Thyroid gland (tissue), 4 donors: ENCODE measurements around the gene SPATA13. TPM values are rescaled to one million over a fixed set of nuclear protein-coding genes. Genes with fewer than 3 reads are reported as not detected.

Experiments used
- DNase-seq, 2 donors: peaks; one replicate each; pipeline ENCODE4 v3.0.0-alpha.2; 2019
- H3K27ac ChIP-seq, 3 donors: fragments of 200-600 bp; sonication (generic); 1 replicate in 2 of 3; 2 replicates in 1 of 3; pipeline ENCODE4 v1.5.1; 2016 to 2019; ENCODE audit warnings: mild to moderate bottlenecking in 1 of 3, moderate library complexity in 1 of 3
- H3K27me3 ChIP-seq: fragments of 200-600 bp; sonication (generic); one replicate; pipeline ENCODE4 v1.5.1; 2019
- H3K36me3 ChIP-seq, 2 donors: fragments of 200-600 bp; sonication (generic); one replicate each; pipeline ENCODE4 v1.5.1; 2016 to 2019
- H3K4me1 ChIP-seq, 2 donors: fragments of 200-600 bp; sonication (generic); one replicate each; pipeline ENCODE4 v1.5.1; 2017 to 2019
- H3K4me3 ChIP-seq, 3 donors: fragments of 200-600 bp; sonication (generic); replicated peaks in 1 of 3; 1 replicate in 2 of 3; 2 replicates in 1 of 3; pipeline ENCODE4 v1.5.1; 2016; ENCODE audit warnings: mild to moderate bottlenecking in 1 of 3
- H3K9me3 ChIP-seq: fragments of 200-600 bp; sonication (generic); one replicate; pipeline ENCODE4 v1.5.1; 2017
- POLR2A ChIP-seq, 2 donors: fragments of 450-650 bp; IDR thresholded peaks; one replicate each; pipeline ENCODE4 v1.6.1; 2017; ENCODE audit warnings: antibody characterized with exemption in 2 of 2, mild to moderate bottlenecking in 2 of 2, moderate library complexity in 1 of 2
- WGBS, 2 donors: methylation state at CpG; one replicate each; pipeline ENCODE4 v1.1.5; 2017; 5-methylcytosine and 5-hydroxymethylcytosine counted together
- intact Hi-C: fragments of 100-400 bp; cut with DNase I; formaldehyde crosslinking; loops from one replicate; pipeline ENCODE4 v1.15.1; 2023
- total RNA-seq, 4 donors: library from RNA; depleted of rRNA; stranded (reverse); fragments of >200 nt; gene quantifications; one replicate each; pipeline ENCODE4 v1.2.3, GENCODE V29; 2016
- TF ChIP-seq, protein P1 (sequence below), 6 experiments: fragments of 200-600 bp in 3 of 6; fragments of 450-650 bp in 3 of 6; sonication (generic) in 3 of 6; IDR thresholded peaks; one replicate each; pipeline ENCODE4 v1.5.1; 2016 to 2019; ENCODE audit warnings: antibody characterized with exemption in 6 of 6, mild to moderate bottlenecking in 2 of 6, inconsistent platforms in 1 of 6, moderate library complexity in 1 of 6

SPATA13 gene
- total RNA-seq, result 10 to 100 TPM; 43.2 to 95.4 (median 51.1) TPM

- peak; percentile 77 to 92 for TF ChIP-seq POLR2A (IDR thresholded peaks at IDR 0.05)
- TF ChIP-seq, protein P1, sequence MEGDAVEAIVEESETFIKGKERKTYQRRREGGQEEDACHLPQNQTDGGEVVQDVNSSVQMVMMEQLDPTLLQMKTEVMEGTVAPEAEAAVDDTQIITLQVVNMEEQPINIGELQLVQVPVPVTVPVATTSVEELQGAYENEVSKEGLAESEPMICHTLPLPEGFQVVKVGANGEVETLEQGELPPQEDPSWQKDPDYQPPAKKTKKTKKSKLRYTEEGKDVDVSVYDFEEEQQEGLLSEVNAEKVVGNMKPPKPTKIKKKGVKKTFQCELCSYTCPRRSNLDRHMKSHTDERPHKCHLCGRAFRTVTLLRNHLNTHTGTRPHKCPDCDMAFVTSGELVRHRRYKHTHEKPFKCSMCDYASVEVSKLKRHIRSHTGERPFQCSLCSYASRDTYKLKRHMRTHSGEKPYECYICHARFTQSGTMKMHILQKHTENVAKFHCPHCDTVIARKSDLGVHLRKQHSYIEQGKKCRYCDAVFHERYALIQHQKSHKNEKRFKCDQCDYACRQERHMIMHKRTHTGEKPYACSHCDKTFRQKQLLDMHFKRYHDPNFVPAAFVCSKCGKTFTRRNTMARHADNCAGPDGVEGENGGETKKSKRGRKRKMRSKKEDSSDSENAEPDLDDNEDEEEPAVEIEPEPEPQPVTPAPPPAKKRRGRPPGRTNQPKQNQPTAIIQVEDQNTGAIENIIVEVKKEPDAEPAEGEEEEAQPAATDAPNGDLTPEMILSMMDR (IDR thresholded peaks at IDR 0.05), result no peak
- Histone ChIP-seq H3K4me1 (peaks cover 11 to 31% of the 10 kb centered on the region in 2 donors), H3K9me3 (no peaks in the 10 kb centered on the region), H3K27ac (peak within 1 kb of the TSS; percentile 73 to 92 (median 86)), H3K4me3 (peak within 1 kb of the TSS; percentile 81 to 91 (median 81)), H3K27me3 (no peaks in the 10 kb centered on the region), H3K36me3 (no peaks in the 10 kb centered on the region)
- 1 to 3% methylated on average over 10 to 22 of the region's 50 CpGs for WGBS, 2 donors
- peak; percentile 97 for DNase-seq
- intact Hi-C loops, result loop anchor here (5.0 kb wide), 1 partner anchor 47 kb away; no protein-coding TSS in a partner anchor
Observed at GRCh38 chr13:24160458-24161009, at the start of gene SPATA13. TSS of gene SPATA13 (plus strand) at chr13:24160720. CDS start at chr13:24222930, 62,210 bp downstream.

- no peaks in the 10 kb centered on the region for H3K9me3 ChIP-seq
- DNase-seq, result no peak
- WGBS, 2 donors, result 89 to 92% methylated on average over 5 of the region's 5 CpGs
- no peak overlapping the region for H3K27ac ChIP-seq
- H3K27me3 ChIP-seq, result no peaks in the 10 kb centered on the region
- H3K4me3 ChIP-seq, result no peak overlapping the region
- peaks cover 11 to 18% of the 10 kb centered on the region in 2 donors for H3K4me1 ChIP-seq
- intact Hi-C loops, result no loop called here
- TF ChIP-seq, protein P1 (IDR thresholded peaks at IDR 0.05), result no peak
- TF ChIP-seq POLR2A (IDR thresholded peaks at IDR 0.05), result no peak
- no peaks in the 10 kb centered on the region for H3K36me3 ChIP-seq
Observed at GRCh38 chr13:24112791-24113190, 47.7 kb upstream of the SPATA13 start.

DNA sequence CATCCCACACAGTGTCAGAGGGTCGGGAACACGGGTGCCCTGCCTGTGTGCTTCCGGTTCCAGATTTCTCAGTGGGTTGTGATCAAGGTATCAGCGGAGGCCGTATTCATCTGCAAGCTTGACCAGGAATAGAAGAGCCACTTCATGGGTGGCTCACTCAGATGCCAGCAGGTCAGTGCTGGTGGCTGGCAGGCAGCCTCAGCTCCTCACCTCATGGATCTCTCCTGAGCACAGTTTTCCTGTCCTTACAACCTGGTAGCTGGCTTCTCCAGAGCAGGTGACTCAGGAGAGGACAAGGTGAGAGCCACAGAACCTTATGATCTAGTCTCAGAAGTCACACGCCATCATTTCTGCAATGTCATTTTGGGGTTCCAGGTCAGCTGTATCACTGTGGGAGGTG is 44.8 kb upstream of the SPATA13 start:
- 62 to 69% methylated on average over 4 to 5 of the region's 6 CpGs for WGBS, 2 donors
- Histone ChIP-seq H3K4me3 (no peak overlapping the region), H3K27me3 (no peaks in the 10 kb centered on the region), H3K36me3 (no peaks in the 10 kb centered on the region), H3K9me3 (no peaks in the 10 kb centered on the region), H3K27ac (peak overlapping the region in 1 of 3 donors; percentile 37), H3K4me1 (peaks cover 10 to 16% of the 10 kb centered on the region in 2 donors)
- intact Hi-C loops, result no loop called here
- DNase-seq, result peak; percentile 83 to 85
- TF ChIP-seq, protein P1 (IDR thresholded peaks at IDR 0.05), result no peak
- no peak for TF ChIP-seq POLR2A (IDR thresholded peaks at IDR 0.05)

DNA sequence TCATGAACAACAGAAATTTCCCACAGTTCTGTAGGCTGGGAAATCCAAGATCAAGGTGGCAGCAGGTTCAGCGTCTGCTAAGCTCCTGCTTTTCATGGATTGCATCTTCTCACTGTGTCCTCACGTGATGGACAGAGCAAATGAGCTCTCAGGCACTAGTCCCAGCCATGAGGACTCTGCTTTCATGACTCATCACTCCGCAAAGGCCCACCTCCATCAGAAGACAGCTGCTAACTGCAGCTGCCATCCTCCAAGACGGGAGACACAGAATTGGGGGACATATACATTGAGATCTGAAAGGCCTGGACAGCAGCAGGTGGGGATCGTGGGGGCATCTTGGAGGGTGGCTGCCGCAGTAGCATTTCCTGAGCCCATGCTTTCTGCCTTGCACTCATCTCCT is 44.4 kb upstream of the SPATA13 start:
- Histone ChIP-seq H3K4me1 (peaks cover 10 to 17% of the 10 kb centered on the region in 2 donors), H3K27ac (peak overlapping the region in 1 of 3 donors; percentile 37), H3K9me3 (no peaks in the 10 kb centered on the region), H3K27me3 (no peaks in the 10 kb centered on the region), H3K4me3 (no peak overlapping the region), H3K36me3 (no peaks in the 10 kb centered on the region)
- intact Hi-C loops, result no loop called here
- DNase-seq, result no peak
- WGBS, 2 donors, result 95 to 97% methylated on average over 6 of the region's 6 CpGs
- TF ChIP-seq POLR2A (IDR thresholded peaks at IDR 0.05), result no peak
- TF ChIP-seq, protein P1 (IDR thresholded peaks at IDR 0.05), result no peak

DNA sequence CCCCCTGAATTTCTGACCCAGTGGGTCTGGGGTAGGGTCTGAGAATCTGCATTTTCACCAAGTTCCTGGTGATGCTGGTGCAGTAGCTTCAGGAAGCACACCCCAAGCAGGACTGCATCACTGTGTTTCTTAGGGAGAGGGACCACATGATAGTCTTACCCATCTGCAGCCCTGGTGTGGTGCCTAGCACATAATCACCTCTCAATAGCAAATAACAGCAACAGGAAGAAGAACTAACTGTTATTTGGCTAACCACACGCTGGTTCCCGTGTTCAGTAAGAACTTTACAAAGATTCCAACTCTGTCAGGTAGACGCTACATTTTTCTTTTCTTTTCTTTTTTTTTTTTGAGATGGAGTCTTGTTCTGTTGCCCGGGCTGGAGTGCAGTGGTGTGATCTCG is 41.9 kb upstream of the SPATA13 start:
- DNase-seq, result no peak
- Histone ChIP-seq H3K36me3 (no peaks in the 10 kb centered on the region), H3K4me1 (peaks cover 10 to 17% of the 10 kb centered on the region in 2 donors), H3K9me3 (no peaks in the 10 kb centered on the region), H3K4me3 (no peak overlapping the region), H3K27ac (no peak overlapping the region), H3K27me3 (no peaks in the 10 kb centered on the region)
- WGBS, 2 donors, result 94 to 95% methylated on average over 5 of the region's 5 CpGs
- TF ChIP-seq, protein P1 (IDR thresholded peaks at IDR 0.05), result no peak
- TF ChIP-seq POLR2A (IDR thresholded peaks at IDR 0.05), result no peak
- intact Hi-C loops, result no loop called here
